ENCODE measurements around the gene SPATA24. TPM values are rescaled to one million over a fixed set of nuclear protein-coding genes. Genes with fewer than 3 reads are reported as not detected.

SPATA24 gene
- total RNA-seq, 1 experiment from 2014 or later, result 3.1 TPM

DNA sequence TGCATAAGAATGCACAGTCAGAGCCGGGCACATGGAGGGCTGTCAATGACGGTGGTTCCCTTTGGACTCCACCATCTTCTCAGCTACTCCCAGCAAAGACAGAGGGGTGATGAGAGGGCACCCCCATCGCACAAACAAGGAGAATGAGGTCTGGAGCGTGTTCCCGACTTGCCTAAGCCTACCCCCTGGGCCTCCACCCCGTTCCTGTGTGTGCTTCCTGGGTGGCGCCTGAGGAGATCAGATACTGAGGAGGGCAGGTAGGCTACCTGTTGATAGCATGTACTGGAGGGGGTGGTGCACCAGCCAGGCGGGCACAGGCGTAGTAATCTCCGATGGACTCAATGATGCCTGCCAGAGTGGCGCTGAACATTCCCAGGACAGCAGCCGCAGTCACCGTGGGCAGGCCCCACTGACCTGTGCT lies 24.9 kb downstream of the SPATA24 start:
- POLR2A ChIA-PET, result no interaction called here
- no peak overlapping the region for H3K4me2 ChIP-seq (ENCODE audit: low read length)
- RAD21 ChIA-PET (ENCODE audit: low non-redundant PET in 1 of 2, low total read pairs in 2 of 2, uncharacterized antibody in 2 of 2, unreplicated experiment in 2 of 2), result no interaction called here
- no peaks in the 10 kb centered on the region for H3K9me3 ChIP-seq (ENCODE audit: control insufficient read depth in 1 of 2, insufficient read depth in 1 of 2, low read depth in 1 of 2, low read length in 2 of 2)
- no peak overlapping the region for H3K9ac ChIP-seq (ENCODE audit: low read length)
- no peak overlapping the region for H3K4me3 ChIP-seq (replicated peaks in 1 of 2; ENCODE audit: low read depth in 1 of 2, low read length in 2 of 2)
- H4K20me1 ChIP-seq (ENCODE audit: insufficient read depth), result no peaks in the 10 kb centered on the region
- peaks cover 8 to 16% of the 10 kb centered on the region in 2 experiments for H3K4me1 ChIP-seq (ENCODE audit: control insufficient read depth in 1 of 2, insufficient read depth in 2 of 2, low read length in 2 of 2)
- BruUV-seq (replicated peaks), result no TSS peak
- no peak overlapping the region for H2AFZ ChIP-seq (ENCODE audit: low read depth, low read length, poor library complexity, severe bottlenecking)
- H3K27me3 ChIP-seq (ENCODE audit: insufficient read depth, low read length), result no peaks in the 10 kb centered on the region
- H3K9me2 ChIP-seq (ENCODE audit: insufficient read depth), result no peaks in the 10 kb centered on the region
- DNase-seq (ENCODE audit: low read depth, low spot score), result no peak
- intact Hi-C loops (cut with micrococcal nuclease), result loop anchor here (10.0 kb wide), 1 partner anchor 184 kb away; the partner anchor contains the start of gene SIL1
- H3K79me2 ChIP-seq (ENCODE audit: insufficient read depth, low read length), result no peaks in the 10 kb centered on the region
- TF ChIP-seq CTCF (IDR thresholded peaks at IDR 0.05 in 2 of 3, conservative IDR thresholded peaks at IDR 0.05 in 1 of 3; ENCODE audit: borderline replicate concordance in 1 of 3, insufficient read depth in 1 of 3, low read depth in 2 of 3, low read length in 2 of 3) (no peak), EGR1 (IDR thresholded peaks at IDR 0.05; ENCODE audit: low read depth) (no peak), SP1 (IDR thresholded peaks at IDR 0.05; ENCODE audit: low read depth) (no peak), CEBPB (IDR thresholded peaks at IDR 0.05; ENCODE audit: low read depth) (no peak), SIN3A (IDR thresholded peaks at IDR 0.05; ENCODE audit: low read depth) (no peak), FOSL1 (IDR thresholded peaks at IDR 0.05; ENCODE audit: low read depth) (no peak), JUND (IDR thresholded peaks at IDR 0.05) (no peak), RAD21 (IDR thresholded peaks at IDR 0.05; ENCODE audit: low read depth) (no peak), ZFX (IDR thresholded peaks at IDR 0.05) (no peak), EZH2phosphoT487 (IDR thresholded peaks at IDR 0.05; ENCODE audit: borderline replicate concordance) (no peak), MAX (IDR thresholded peaks at IDR 0.05) (no peak), SRF (IDR thresholded peaks at IDR 0.05; ENCODE audit: low read depth) (no peak), EZH2 (IDR thresholded peaks at IDR 0.05) (no peak)
- TF ChIP-seq, protein P1, sequence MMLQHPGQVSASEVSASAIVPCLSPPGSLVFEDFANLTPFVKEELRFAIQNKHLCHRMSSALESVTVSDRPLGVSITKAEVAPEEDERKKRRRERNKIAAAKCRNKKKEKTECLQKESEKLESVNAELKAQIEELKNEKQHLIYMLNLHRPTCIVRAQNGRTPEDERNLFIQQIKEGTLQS (IDR thresholded peaks at IDR 0.05), result no peak
- H3K27ac ChIP-seq (ENCODE audit: low read depth, low read length), result no peak overlapping the region
- H3K36me3 ChIP-seq (ENCODE audit: control insufficient read depth in 1 of 2, insufficient read depth in 2 of 2, low read length in 2 of 2), result no peaks in the 10 kb centered on the region
- CTCF ChIA-PET, result no interaction called here
- no peak for ATAC-seq
